NCI-H2081 (cell line): Measurements from ENCODE around the gene COL5A2.

Experiments used
- DNase-seq, 2 experiments: peaks; one replicate each; lab custom pipeline; 2025; lab: John Stamatoyannopoulos, UW

The COL5A2 gene

DNA sequence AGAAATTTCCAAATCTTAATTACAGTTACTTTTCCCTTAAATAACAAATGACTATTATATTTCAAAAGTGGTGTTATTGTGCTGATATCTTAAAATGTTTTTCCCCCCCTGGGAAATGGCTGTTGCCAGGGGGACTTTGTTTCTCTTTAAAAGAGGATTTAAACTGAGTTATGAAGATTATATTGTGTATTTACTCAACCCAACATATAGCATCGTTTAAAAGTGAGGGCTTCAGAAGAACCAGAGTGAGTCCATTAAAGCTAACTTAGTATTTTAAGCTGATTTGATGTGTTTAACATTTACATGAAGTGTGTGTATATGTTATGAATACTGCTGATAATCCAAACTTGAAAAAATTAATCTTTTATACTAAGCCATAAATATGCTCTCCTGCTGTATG is 81.6 kb downstream of the COL5A2 start:
- DNase-seq: no peak

GRCh38 chr2:189096769-189097447 is 82.7 kb downstream of the COL5A2 start:
- DNase-seq: no peak

DNA sequence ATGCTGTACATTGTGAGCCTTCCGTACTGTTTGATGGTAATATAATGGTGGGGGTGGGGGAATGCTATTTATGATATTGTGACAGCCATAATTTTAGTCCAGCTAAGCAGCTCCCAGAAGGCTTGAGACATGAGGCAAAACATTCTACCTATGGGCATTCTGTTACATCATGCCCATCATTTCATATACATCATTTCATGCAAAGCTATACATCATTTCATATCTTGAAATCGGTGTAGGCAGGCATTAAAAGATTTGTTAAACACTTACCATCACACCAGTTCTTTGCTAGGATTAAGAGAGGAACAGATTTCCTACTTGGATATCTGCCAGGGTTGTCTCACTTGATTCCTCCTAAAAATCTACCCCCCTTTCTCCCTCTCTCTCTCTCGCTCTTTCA is 84.5 kb downstream of the COL5A2 start:
- DNase-seq: no peak

DNA sequence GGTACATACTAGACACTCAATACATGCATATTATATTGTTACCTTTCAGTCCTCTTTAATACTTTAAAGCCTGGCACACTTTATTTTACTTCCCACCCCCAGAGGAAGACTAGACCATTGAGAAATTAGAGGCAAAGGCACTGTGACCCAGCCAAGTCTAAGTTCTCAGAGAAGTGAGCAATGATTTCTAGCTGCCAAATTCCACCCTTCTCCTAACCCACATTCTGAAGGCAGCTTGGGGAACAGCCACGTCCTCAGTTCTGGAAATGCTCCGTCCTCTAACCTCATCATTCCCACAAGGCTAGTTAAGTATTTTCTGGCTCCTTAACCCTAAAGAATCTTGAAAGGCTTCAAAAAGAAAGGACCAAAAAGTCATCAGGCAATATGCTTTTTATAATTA is 86.6 kb downstream of the COL5A2 start:
- DNase-seq: no peak

GRCh38 chr2:189091253-189091652 is 88.3 kb downstream of the COL5A2 start:
- no peak for DNase-seq

DNA sequence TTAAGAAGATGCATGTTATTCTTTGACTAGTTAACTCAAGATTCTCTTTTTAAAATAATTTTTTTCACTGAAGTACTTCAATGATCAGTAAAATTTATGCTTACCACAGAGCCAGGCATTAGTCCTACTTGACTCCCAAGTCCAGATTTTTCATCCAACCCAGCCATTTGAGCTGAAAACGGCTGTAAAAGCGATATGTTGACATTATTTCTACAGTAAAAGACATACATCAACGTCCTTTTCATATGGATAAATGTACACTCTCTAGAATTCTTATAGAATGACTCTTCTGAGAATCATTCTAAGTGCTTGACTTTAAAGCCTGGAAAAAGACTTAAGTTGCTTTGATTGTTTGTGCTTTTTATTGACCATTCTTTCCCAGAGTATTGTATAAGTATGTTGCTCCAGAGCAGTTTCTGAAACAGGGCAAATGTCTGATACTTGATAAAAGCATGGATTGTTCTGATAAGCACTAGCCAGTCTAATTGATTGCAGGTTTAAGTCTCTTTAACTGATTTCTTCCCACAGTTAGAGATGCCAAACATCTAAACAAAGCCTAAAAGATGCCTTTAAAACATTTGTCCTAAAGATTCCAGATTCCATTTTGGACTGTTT is 90.9 kb downstream of the COL5A2 start:
- no peak for DNase-seq

DNA sequence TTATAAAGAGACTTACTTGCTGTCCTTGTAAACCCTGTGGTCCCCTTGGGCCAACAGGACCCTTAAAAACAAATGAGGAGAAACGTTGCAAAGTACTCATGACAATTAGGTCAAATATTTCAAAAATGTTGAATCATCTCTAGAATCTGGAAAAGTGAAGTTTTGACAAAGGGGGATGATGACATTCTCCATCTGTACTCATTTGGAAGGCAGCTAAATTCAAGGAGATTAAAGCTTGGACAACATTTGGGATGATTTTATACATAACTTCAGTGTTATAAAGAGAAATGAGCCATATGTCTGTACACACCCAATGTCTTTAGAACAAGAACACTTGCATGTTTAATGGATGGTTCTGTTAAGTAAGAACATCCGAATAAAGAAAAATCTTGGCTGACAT is 92.9 kb downstream of the COL5A2 start:
- DNase-seq: no peak

DNA sequence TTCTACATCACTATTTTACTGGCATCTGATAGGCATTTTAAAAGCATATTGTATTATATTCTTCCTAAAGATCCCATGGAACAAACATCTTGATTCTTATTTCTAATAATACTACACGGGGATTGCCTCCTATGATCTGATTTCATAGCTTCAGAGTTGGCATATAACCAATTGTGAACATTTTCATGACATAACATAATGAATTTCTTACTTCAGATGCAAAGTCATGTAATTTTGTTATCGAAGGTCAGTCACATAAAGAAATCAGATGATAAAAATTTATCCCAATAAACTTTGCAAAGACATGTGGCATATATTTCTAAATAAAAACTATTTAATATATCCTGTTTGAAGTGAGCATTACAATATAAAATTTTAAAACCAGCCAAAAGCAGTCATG is 93.3 kb downstream of the COL5A2 start:
- DNase-seq: no peak

GRCh38 chr2:189083606-189084005 is 96.0 kb downstream of the COL5A2 start:
- DNase-seq: no peak

- DNase-seq: no peak
Observed at GRCh38 chr2:189083106-189083505, 96.5 kb downstream of the COL5A2 start.

DNA sequence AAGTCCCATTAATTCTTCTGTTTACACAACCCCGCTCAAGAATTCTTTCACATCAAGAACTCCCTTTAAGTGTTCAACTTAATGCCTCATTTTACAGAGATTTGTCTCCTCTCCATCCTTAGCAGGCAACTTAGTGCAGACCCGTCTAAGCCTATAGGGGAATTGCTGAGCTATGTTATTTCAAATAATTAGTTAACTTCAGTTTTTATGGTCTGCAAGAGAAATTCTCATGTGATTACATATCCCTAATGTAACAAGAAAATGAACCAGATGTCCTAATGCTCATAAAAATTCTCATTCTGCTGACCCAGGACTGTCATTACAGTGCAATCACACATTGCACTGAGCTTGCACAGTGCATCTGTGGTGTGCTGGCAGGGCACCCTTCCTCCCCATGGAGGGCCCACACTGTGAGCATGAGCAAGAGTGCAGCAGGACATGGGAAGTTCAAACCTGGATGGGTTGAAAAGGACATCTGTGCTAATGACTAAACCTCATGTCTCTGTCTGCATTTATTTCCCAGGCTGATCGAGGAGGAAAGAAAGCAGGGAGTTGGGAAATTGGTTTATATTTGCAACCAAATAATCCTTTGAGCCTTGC is 97.1 kb downstream of the COL5A2 start:
- DNase-seq: no peak

- no peak for DNase-seq
Observed at GRCh38 chr2:189076572-189076971, 103.0 kb downstream of the COL5A2 start.

GRCh38 chr2:189076120-189076519 is 103.4 kb downstream of the COL5A2 start:
- DNase-seq: no peak

- DNase-seq: no peak
Observed at GRCh38 chr2:189074506-189074905, 105.1 kb downstream of the COL5A2 start.

- no peak for DNase-seq
Observed at GRCh38 chr2:189072036-189072435, 107.5 kb downstream of the COL5A2 start.

DNA sequence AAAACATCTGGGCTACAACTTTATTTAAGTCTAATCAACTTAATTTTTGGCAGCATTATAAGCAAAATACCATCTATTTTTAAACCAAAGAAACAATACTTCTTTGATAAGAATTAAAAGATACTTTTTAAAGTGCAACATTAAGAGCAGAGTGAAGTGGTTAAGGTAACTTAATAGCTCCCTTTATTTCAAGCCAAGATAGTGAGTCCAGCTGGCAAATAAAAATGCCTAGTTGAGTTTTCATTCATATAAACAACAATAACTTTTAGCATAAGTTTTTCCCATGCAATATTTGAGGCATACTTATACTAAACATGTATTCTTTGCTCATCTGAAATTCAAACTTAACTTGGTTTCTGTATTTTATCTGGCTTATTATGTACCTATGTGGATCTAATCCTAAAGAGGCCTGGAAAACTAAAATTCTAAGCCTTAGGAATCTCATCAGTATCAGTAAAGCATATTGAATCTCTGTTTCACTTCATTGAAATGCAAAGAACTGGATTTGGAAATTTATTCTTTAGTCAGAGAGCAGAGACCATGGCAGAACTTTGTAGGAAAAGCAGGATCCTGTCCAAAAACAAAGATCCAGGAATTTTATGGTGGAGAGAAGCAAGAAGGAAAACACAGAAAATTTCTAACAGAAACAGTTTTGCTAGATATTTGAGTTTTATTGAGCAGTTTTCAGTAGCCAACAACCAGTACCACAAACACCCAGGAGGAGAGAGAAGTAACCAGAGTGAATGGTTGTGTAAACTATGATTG is 109.5 kb downstream of the COL5A2 start:
- DNase-seq: no peak

DNA sequence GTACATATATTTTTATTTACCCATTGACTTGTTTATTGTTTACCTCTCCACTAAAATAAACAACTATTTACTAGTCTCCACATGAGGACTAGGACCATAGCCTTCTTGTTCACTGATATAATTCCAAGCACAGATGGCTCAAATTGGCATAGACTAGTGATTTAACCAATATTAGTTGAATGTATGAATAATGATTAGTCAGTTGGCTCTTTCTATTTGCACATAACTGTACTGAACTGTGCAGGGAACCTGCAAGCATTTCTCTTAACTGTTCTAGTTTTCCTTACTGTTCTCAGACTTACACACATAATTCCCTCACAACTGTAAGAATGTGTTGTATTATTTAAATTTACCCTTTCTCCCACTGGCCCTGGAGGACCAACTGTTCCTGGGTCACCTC is 113.5 kb downstream of the COL5A2 start:
- no peak for DNase-seq

DNA sequence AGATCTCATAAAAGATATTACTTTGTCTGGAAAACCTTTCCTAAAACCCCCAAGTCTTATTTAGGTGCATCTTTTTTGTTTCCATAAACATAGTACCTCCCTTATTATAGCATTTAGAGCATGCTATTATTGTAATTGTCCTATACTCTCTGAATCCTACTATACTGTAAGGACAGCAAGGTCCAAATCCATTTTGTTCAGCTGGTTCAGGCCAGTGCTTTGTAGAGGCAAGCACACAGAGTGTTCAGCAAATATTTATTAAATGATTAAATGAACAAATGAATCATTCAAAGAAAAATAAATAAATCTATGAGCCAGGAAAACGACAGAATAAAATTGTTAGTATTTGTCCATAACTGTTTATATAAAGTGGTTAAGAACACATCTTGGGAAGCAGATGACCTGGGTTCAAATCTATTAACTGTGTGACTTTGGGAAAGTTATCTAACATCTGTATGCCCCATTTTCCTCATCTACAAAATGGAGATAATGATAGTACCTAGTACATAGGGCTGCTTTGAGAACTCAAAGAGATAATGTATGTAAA is 119.4 kb downstream of the COL5A2 start:
- DNase-seq: no peak

- no peak for DNase-seq
Observed at GRCh38 chr2:189057316-189057715, 122.2 kb downstream of the COL5A2 start.

GRCh38 chr2:189056200-189057106 is 123.1 kb downstream of the COL5A2 start:
- DNase-seq: no peak

GRCh38 chr2:189050165-189050712 is 129.3 kb downstream of the COL5A2 start:
- no peak for DNase-seq
